Measurements from ENCODE around the gene OSBP2. TPM values are rescaled to one million over a fixed set of nuclear protein-coding genes. Genes with fewer than 3 reads are reported as not detected.

OSBP2 gene
- polyA plus RNA-seq, 2 of the 4 experiments (the other 2 are of a cell fraction), result 2.7 to 6.0 TPM

- Histone ChIP-seq H3K27ac (no peak overlapping the region), H3K4me2 (no peak overlapping the region), H3K4me3 (no peak overlapping the region), H3K4me1 (peaks cover 5% of the 10 kb centered on the region; the same call in 1 of the 3 replicates), H3K9me3 (no peaks in the 10 kb centered on the region)
- 50% methylated on average over 1 of the region's 1 CpG for WGBS (ENCODE audit: missing lambda C conversion rate)
- ChIA-PET CTCF (no interaction called here), POLR2A (interaction anchor here (0.6 kb wide), 1 partner anchor 293 kb away, joined by 3 read pairs; the partner anchor contains the start of gene SEC14L2)
- DNase-seq (ENCODE audit: low read depth in 1 of 2, low spot score in 1 of 2) (no peak), FAIRE-seq (no peak), ATAC-seq (no peak)
- no peak for TF ChIP-seq GATA3 (IDR thresholded peaks at IDR 0.05; ENCODE audit: borderline replicate concordance)
- TF ChIP-seq HES2 (IDR thresholded peaks at IDR 0.05), result no peak
- TF ChIP-seq BCL3 (IDR thresholded peaks at IDR 0.05), result no peak
- no peak for TF ChIP-seq HDAC2 (IDR thresholded peaks at IDR 0.05)
- TF ChIP-seq USF2 (IDR thresholded peaks at IDR 0.05), result no peak
- TF ChIP-seq ZFP36 (IDR thresholded peaks at IDR 0.05; ENCODE audit: borderline replicate concordance, partially characterized antibody), result no peak
- no peak for TF ChIP-seq CEBPB (IDR thresholded peaks at IDR 0.05)
- no peak for TF ChIP-seq RAD21 (conservative IDR thresholded peaks at IDR 0.05 in 1 of 2, IDR thresholded peaks at IDR 0.05 in 1 of 2)
- no peak for TF ChIP-seq ESRRA (IDR thresholded peaks at IDR 0.05; ENCODE audit: borderline replicate concordance, low read length)
- no peak for TF ChIP-seq CBX2 (IDR thresholded peaks at IDR 0.05; ENCODE audit: borderline replicate concordance, low read depth)
- no peak for TF ChIP-seq EHF (CRISPR knock-in tag; IDR thresholded peaks at IDR 0.05)
- no peak for TF ChIP-seq CBX8 (IDR thresholded peaks at IDR 0.05)
- no peak for TF ChIP-seq FOXS1 (CRISPR knock-in tag; IDR thresholded peaks at IDR 0.05)
- no peak for TF ChIP-seq E2F6 (IDR thresholded peaks at IDR 0.05; ENCODE audit: borderline replicate concordance, low read depth)
- no peak for TF ChIP-seq HOXA7 (CRISPR knock-in tag; IDR thresholded peaks at IDR 0.05)
- no peak for TF ChIP-seq POLR2A (IDR thresholded peaks at IDR 0.05; ENCODE audit: low read length)
- no peak for TF ChIP-seq REST (IDR thresholded peaks at IDR 0.05)
- TF ChIP-seq SMC3 (IDR thresholded peaks at IDR 0.05), result no peak
- TF ChIP-seq PHF8 (IDR thresholded peaks at IDR 0.05; ENCODE audit: borderline replicate concordance, low read depth), result no peak
- no peak for TF ChIP-seq NPAS2 (CRISPR knock-in tag; IDR thresholded peaks at IDR 0.05; ENCODE audit: borderline replicate concordance)
Observed at GRCh38 chr22:30689622-30690021, 5.1 kb upstream of the OSBP2 start.

- Histone ChIP-seq H3K4me1 (peaks cover 5% of the 10 kb centered on the region; the same call in 1 of the 3 replicates), H3K9me3 (no peaks in the 10 kb centered on the region), H3K4me3 (no peak overlapping the region), H3K4me2 (no peak overlapping the region), H3K27ac (no peak overlapping the region)
- ATAC-seq (no peak), FAIRE-seq (no peak), DNase-seq (ENCODE audit: low read depth in 1 of 2, low spot score in 1 of 2) (no peak)
- ChIA-PET CTCF (interaction anchor here (0.7 kb wide), 1 partner anchor 56 kb away, joined by 3 read pairs; no protein-coding TSS in a partner anchor), POLR2A (no interaction called here)
- no peak for TF ChIP-seq NR3C1 (IDR thresholded peaks at IDR 0.05)
- no peak for TF ChIP-seq HOXB13 (CRISPR knock-in tag; IDR thresholded peaks at IDR 0.05; ENCODE audit: low read depth)
- TF ChIP-seq TFCP2L1 (CRISPR knock-in tag; IDR thresholded peaks at IDR 0.05), result no peak
- TF ChIP-seq MYC (IDR thresholded peaks at IDR 0.05; ENCODE audit: borderline replicate concordance, low read length), result no peak
- no peak for TF ChIP-seq E2F6 (IDR thresholded peaks at IDR 0.05; ENCODE audit: borderline replicate concordance, low read depth)
- no peak for TF ChIP-seq ESRRA (IDR thresholded peaks at IDR 0.05; ENCODE audit: borderline replicate concordance, low read length)
- TF ChIP-seq GATA3 (IDR thresholded peaks at IDR 0.05; ENCODE audit: borderline replicate concordance), result no peak
- no peak for TF ChIP-seq RAD21 (conservative IDR thresholded peaks at IDR 0.05 in 1 of 2, IDR thresholded peaks at IDR 0.05 in 1 of 2)
- no peak for TF ChIP-seq HDAC2 (IDR thresholded peaks at IDR 0.05)
- TF ChIP-seq ATOH8 (CRISPR knock-in tag; IDR thresholded peaks at IDR 0.05; ENCODE audit: low read depth), result no peak
- TF ChIP-seq HOXB5 (CRISPR knock-in tag; IDR thresholded peaks at IDR 0.05), result no peak
- TF ChIP-seq MAZ (IDR thresholded peaks at IDR 0.05; ENCODE audit: borderline replicate concordance, low read depth, low read length), result no peak
- no peak for TF ChIP-seq PBX3 (IDR thresholded peaks at IDR 0.05)
- TF ChIP-seq HES2 (IDR thresholded peaks at IDR 0.05), result no peak
- TF ChIP-seq SMC3 (IDR thresholded peaks at IDR 0.05), result no peak
- 72% methylated on average over 1 of the region's 1 CpG for WGBS (ENCODE audit: missing lambda C conversion rate)
Observed at GRCh38 chr22:30691204-30691603, 3.5 kb upstream of the OSBP2 start.

Data from A549 (cell line).